ENCODE results near the gene CA11.

DNA sequence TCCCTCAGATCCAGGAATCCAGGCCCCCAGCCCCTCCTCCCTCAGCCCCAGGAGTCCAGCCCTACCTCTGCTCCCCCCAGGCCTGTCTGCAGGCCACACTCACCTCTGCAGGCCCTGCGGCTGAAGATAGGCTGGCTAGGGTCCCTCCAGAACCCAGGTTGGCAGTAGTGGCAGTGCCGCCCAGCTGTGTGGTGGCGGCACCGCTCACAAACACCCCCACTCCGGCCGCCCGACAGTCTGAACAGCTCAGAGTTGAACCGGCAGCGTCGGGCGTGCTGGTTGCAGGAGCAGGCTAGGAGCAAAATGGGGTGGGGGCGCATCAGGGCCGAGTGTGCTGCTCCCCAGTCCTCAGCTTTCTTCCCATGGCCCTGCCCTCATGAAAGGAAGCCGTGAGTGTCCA lies 18.5 kb upstream of the CA11 start:
- no peak for TF ChIP-seq EZH2 (IDR thresholded peaks at IDR 0.05; ENCODE audit: low read depth, unreplicated experiment)
- TF ChIP-seq POLR2AphosphoS5 (IDR thresholded peaks at IDR 0.05; ENCODE audit: low read depth): no peak
- TF ChIP-seq, protein P1, sequence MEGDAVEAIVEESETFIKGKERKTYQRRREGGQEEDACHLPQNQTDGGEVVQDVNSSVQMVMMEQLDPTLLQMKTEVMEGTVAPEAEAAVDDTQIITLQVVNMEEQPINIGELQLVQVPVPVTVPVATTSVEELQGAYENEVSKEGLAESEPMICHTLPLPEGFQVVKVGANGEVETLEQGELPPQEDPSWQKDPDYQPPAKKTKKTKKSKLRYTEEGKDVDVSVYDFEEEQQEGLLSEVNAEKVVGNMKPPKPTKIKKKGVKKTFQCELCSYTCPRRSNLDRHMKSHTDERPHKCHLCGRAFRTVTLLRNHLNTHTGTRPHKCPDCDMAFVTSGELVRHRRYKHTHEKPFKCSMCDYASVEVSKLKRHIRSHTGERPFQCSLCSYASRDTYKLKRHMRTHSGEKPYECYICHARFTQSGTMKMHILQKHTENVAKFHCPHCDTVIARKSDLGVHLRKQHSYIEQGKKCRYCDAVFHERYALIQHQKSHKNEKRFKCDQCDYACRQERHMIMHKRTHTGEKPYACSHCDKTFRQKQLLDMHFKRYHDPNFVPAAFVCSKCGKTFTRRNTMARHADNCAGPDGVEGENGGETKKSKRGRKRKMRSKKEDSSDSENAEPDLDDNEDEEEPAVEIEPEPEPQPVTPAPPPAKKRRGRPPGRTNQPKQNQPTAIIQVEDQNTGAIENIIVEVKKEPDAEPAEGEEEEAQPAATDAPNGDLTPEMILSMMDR (conservative IDR thresholded peaks at IDR 0.05; ENCODE audit: low read depth in 2 of 2): no peak
- TF ChIP-seq ZNF114 (CRISPR knock-in tag; IDR thresholded peaks at IDR 0.05): no peak
- no peak for TF ChIP-seq CREB1 (CRISPR knock-in tag; IDR thresholded peaks at IDR 0.05; ENCODE audit: low read depth)
- TF ChIP-seq JUNB (IDR thresholded peaks at IDR 0.05; ENCODE audit: unreplicated experiment): no peak

All from GM23338 (cell line).